Effector memory CD4-positive, alpha-beta T cell (primary cell): ENCODE measurements around the gene KIF18A.

Source experiments
- DNase-seq, 3 donors: peaks; one replicate each; pipeline ENCODE4 v3.0.0-alpha.2; 2020
- H3K27ac ChIP-seq: 2 replicates; pipeline ENCODE4 v1.7.0; 2013; ENCODE audit warnings: mild to moderate bottlenecking, low read length, moderate library complexity; ENCODE audit not compliant: insufficient read depth, poor library complexity, severe bottlenecking
- H3K27me3 ChIP-seq: replicated peaks from 2 replicates; pipeline ENCODE4 v1.7.0; 2013; ENCODE audit warnings: mild to moderate bottlenecking, low read length; ENCODE audit not compliant: insufficient read depth, control insufficient read depth, poor library complexity, severe bottlenecking
- H3K36me3 ChIP-seq: 2 replicates; pipeline ENCODE4 v1.7.0; 2013; ENCODE audit warnings: mild to moderate bottlenecking, low read length, moderate library complexity; ENCODE audit not compliant: control insufficient read depth, insufficient read depth
- H3K4me1 ChIP-seq: 2 replicates; pipeline ENCODE4 v1.7.0; 2013; ENCODE audit warnings: low read length, mild to moderate bottlenecking; ENCODE audit not compliant: control insufficient read depth, insufficient read depth, poor library complexity, severe bottlenecking
- H3K4me3 ChIP-seq: 2 replicates; pipeline ENCODE4 v1.7.0; 2013; ENCODE audit warnings: low read length, low read depth, mild to moderate bottlenecking; ENCODE audit not compliant: insufficient read depth, poor library complexity, severe bottlenecking
- H3K9me3 ChIP-seq: 2 replicates; pipeline ENCODE4 v1.7.0; 2013; ENCODE audit warnings: mild to moderate bottlenecking, low read length, moderate library complexity; ENCODE audit not compliant: control insufficient read depth

The KIF18A gene

GRCh38 chr11:28058333-28058732 is 49.6 kb downstream of the KIF18A start:
- Histone ChIP-seq H3K36me3 (no peaks in the 10 kb centered on the region), H3K27me3 (no peaks in the 10 kb centered on the region), H3K4me1 (no peaks in the 10 kb centered on the region), H3K4me3 (no peak overlapping the region), H3K27ac (no peak overlapping the region), H3K9me3 (no peaks in the 10 kb centered on the region)
- DNase-seq: no peak

DNA sequence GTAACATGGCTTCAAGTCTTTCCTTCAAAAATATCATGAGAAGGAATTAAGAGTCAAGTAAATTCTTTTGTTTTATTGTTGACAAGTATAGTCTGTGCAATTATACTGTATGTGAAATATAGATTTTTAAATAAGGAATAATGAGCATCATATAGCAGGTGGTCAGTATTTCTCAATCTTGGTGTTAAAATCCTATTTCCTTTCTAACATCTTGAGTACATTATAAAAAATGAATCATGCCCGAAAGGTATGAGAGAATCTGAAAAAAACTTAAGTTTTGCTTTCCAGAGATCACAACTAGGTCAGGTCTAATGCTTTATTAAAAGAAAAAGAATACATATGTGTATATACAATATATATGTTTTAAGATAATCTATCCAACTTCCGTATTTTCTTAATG is 53.1 kb downstream of the KIF18A start:
- DNase-seq: no peak
- Histone ChIP-seq H3K4me3 (no peak overlapping the region), H3K9me3 (no peaks in the 10 kb centered on the region), H3K4me1 (no peaks in the 10 kb centered on the region), H3K27me3 (no peaks in the 10 kb centered on the region), H3K36me3 (no peaks in the 10 kb centered on the region), H3K27ac (no peak overlapping the region)

DNA sequence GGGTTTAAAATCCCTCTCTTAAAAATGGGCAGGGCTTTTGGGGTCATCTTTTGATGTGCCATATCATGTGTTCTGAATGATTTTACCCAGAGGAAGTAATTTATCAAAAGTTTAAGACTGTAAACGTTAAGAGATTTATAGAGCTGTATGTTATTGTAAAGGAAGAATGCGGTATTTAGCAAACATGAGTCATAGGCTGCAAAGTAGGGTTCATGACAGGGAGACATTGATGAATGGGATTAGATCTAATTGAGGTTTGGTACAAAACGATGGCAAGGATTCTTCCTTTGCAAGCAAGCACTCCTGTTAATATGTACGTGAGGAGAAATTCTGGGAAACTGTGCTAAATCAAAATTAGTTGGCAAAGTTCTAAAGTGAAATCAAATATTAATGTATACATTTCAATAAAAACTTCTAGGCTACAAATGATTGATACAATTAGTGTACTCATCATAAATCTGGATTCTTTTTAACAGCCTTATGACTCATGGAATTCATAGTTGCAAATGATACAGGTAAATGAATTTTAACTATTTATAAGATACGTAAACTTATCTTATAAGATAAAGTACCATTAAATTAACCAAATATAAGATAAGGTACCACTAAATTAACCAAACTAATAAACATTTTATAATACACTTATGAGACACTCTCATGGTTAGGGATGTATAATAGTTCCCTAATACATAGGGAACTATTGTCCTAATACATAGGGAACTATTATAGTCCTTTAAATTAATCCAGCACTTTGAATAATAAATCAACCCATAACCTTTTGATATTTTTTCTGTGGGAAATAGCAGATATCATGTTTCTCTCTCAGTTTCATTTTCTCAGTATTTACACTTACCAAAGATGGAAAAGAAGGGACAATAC is 58.4 kb downstream of the KIF18A start:
- no peaks in the 10 kb centered on the region for H3K9me3 ChIP-seq
- H3K27ac ChIP-seq: no peak overlapping the region
- H3K4me1 ChIP-seq: no peaks in the 10 kb centered on the region
- H3K36me3 ChIP-seq: no peaks in the 10 kb centered on the region
- H3K4me3 ChIP-seq: no peak overlapping the region
- no peak for DNase-seq
- no peaks in the 10 kb centered on the region for H3K27me3 ChIP-seq

GRCh38 chr11:28048812-28049211 is 59.1 kb downstream of the KIF18A start:
- H3K36me3 ChIP-seq: no peaks in the 10 kb centered on the region
- H3K4me3 ChIP-seq: no peak overlapping the region
- no peaks in the 10 kb centered on the region for H3K9me3 ChIP-seq
- no peaks in the 10 kb centered on the region for H3K4me1 ChIP-seq
- H3K27ac ChIP-seq: no peak overlapping the region
- no peak for DNase-seq
- H3K27me3 ChIP-seq: no peaks in the 10 kb centered on the region

DNA sequence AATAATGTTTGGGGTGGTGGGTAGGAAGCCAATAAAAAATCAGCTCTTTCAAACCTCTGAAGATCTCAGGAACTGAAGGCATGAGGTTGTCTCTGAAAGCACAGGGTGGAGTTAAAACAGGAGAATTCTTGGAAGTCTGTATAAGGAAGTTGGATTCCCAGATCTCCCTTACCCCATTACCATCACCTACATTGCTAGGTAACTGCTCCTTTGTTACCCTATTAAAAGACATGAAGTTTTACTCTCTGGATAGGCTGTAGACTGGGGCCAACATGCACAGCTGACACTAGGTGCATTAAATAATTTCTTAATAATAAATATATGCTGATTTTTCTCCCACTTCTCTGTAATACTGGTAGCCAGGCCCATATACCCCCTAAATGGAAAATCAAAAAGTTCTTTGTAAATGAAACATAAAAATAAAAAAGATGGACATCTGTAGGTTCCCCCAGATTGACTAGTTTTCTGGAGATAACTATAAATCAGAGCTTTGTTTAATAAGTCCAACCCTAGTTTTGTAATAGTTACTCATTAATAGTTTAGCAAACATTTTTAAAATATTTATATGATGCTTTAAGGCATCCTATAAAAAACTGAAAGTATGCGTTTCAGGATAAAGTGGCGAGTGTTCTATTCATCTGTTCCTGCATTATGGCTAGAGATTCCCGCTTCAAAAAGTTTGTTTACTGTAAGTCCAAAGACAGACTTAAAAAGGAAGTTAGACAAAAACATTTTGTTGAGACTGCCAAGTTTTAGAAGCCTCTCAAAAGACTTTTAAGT is 63.8 kb downstream of the KIF18A start:
- Histone ChIP-seq H3K36me3 (no peaks in the 10 kb centered on the region), H3K9me3 (no peaks in the 10 kb centered on the region), H3K4me1 (no peaks in the 10 kb centered on the region), H3K27me3 (no peaks in the 10 kb centered on the region), H3K27ac (no peak overlapping the region), H3K4me3 (no peak overlapping the region)
- DNase-seq: no peak

DNA sequence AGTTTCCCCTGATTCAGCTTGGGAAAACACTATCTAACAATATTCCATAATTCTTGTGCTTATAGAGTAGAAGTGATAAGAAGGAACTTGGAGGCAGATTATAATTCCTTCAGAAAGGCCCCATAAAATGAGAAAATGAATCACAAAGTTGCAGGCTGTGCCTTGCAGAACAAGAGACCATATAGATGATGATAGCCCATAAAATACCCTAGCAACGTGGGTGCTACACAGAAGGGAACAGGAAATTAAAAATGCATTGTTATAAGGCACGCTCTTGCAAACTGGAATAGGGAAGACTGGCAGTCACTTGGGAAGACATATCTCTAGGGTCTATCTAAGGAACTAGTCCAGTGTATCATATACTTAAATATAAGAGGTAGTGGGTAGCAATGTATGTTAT is 67.6 kb downstream of the KIF18A start:
- no peaks in the 10 kb centered on the region for H3K36me3 ChIP-seq
- no peaks in the 10 kb centered on the region for H3K27me3 ChIP-seq
- DNase-seq: no peak
- H3K4me3 ChIP-seq: no peak overlapping the region
- H3K9me3 ChIP-seq: no peaks in the 10 kb centered on the region
- H3K27ac ChIP-seq: no peak overlapping the region
- no peaks in the 10 kb centered on the region for H3K4me1 ChIP-seq

DNA sequence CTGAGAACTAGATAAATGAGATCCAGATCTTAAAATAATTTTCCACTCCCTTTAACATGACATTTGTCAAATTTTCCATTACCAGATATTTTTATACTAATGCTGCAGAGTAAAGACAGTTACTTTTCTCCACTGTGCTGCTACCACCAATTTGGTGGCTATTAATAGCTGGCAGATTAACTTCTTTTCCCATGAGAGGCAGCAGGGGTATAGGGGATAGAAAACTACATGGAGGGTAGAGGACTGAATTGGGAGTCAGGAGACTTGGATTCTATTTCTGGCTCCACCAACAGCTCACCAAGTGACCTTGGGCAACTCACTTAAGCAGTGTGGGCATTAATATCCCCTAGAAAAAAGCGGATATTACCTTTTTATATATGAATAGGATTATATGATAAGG is 69.2 kb downstream of the KIF18A start:
- Histone ChIP-seq H3K9me3 (no peaks in the 10 kb centered on the region), H3K27me3 (no peaks in the 10 kb centered on the region), H3K4me1 (no peaks in the 10 kb centered on the region), H3K27ac (no peak overlapping the region), H3K36me3 (no peaks in the 10 kb centered on the region), H3K4me3 (no peak overlapping the region)
- DNase-seq: no peak

DNA sequence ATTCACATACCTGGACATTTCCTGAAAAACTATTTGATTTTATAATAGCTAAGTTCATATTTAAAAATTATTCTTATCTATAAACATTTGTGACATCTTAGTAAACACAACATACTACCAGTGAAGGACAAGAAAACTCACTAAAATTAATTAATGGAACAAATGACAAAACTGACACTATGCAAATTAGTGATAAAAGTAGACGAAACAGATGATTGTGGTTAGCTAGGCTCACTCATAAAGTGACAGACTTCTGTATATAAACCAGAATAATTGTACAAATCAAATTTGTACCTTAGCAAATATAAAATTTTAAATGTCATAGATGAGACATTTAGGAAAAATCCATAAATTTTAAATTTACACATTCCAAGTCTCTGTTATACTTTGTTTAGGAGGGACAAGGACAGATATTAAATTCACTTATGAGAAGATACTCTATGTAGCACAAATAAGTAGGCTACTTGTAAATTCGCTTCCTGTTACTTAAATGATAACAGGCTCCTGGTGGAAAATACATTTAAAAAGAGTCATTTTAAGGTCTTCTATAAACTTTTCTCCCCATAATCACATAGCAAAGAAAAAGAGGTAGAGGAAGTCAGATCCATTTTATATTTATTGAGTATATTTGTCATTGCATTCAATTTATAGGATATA is 81.2 kb downstream of the KIF18A start:
- no peaks in the 10 kb centered on the region for H3K4me1 ChIP-seq
- no peak overlapping the region for H3K27ac ChIP-seq
- no peaks in the 10 kb centered on the region for H3K36me3 ChIP-seq
- no peaks in the 10 kb centered on the region for H3K9me3 ChIP-seq
- no peaks in the 10 kb centered on the region for H3K27me3 ChIP-seq
- H3K4me3 ChIP-seq: no peak overlapping the region
- no peak for DNase-seq

DNA sequence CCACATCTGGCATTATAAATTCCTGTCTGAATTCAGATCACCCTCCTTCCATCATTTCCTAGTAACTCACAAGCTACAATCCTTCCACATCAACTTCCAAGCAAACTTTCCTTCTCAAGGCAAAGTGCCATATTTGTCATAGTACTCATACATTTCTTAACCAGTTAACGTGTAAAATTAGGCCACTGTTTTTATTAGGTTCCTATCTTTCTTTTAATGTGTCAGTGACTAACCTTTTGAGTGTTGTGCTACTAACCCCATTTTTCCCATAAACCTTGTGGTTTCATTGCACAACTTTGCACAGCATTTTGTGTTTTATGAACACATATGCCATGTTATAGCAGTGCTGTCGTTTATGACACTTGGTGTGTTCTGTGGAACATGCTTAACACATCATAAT is 90.1 kb downstream of the KIF18A start:
- no peak for DNase-seq
- H3K9me3 ChIP-seq: no peaks in the 10 kb centered on the region
- H3K27me3 ChIP-seq: no peaks in the 10 kb centered on the region
- no peak overlapping the region for H3K27ac ChIP-seq
- H3K4me1 ChIP-seq: no peaks in the 10 kb centered on the region
- H3K36me3 ChIP-seq: no peaks in the 10 kb centered on the region
- no peak overlapping the region for H3K4me3 ChIP-seq

- no peaks in the 10 kb centered on the region for H3K9me3 ChIP-seq
- H3K27ac ChIP-seq: no peak overlapping the region
- H3K4me1 ChIP-seq: no peaks in the 10 kb centered on the region
- no peak overlapping the region for H3K4me3 ChIP-seq
- no peaks in the 10 kb centered on the region for H3K36me3 ChIP-seq
- H3K27me3 ChIP-seq: no peaks in the 10 kb centered on the region
- DNase-seq: no peak
Observed at GRCh38 chr11:28011813-28012212, 96.1 kb downstream of the KIF18A start.
